ENCODE results near the gene GFOD1. TPM values are rescaled to one million over a fixed set of nuclear protein-coding genes. Genes with fewer than 3 reads are reported as not detected.

Gene GFOD1
- total and polyA plus RNA-seq, 4 donors, result 2.6 to 16.8 (median 5.0) TPM

DNA sequence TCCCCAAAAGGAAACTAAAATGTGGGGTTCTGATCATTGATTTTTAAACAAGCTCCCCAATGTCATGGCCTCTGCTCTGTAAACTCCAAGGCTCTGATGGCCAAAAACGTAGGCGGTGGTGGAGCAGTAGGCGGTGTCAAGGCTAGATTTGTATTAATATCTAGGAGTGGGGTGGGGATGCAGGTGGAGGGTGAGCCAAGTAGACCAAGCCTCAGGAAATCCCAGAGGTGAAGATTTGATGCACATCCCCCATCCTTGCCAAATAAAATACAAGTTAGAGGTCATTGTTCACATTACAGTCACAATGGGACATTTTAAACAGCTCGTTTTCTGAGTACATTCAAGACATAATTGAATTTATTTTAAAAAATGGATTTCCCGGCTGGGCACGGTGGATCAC is 128.1 kb downstream of the GFOD1 start:
- H3K4me3 ChIP-seq (ENCODE audit: low read depth in 1 of 3, low read length in 3 of 3), result no peak overlapping the region
- TF ChIP-seq, protein P1, sequence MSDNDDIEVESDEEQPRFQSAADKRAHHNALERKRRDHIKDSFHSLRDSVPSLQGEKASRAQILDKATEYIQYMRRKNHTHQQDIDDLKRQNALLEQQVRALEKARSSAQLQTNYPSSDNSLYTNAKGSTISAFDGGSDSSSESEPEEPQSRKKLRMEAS (IDR thresholded peaks at IDR 0.05), result no peak
- TF ChIP-seq GABPA (IDR thresholded peaks at IDR 0.05 in 1 of 2, conservative IDR thresholded peaks at IDR 0.05 in 1 of 2), result no peak
- TF ChIP-seq RAD21 (IDR thresholded peaks at IDR 0.05), result no peak
- no peak for TF ChIP-seq HNF4A (conservative IDR thresholded peaks at IDR 0.05)
- no peak for TF ChIP-seq JUND (IDR thresholded peaks at IDR 0.05)
- TF ChIP-seq EGR1 (IDR thresholded peaks at IDR 0.05; ENCODE audit: low read depth in 2 of 2), result no peak
- no peak for TF ChIP-seq SP1 (IDR thresholded peaks at IDR 0.05)
- no peaks in the 10 kb centered on the region for H3K9me3 ChIP-seq (ENCODE audit: control insufficient read depth in 4 of 4, low read length in 3 of 4)
- H3K27me3 ChIP-seq (ENCODE audit: control insufficient read depth in 4 of 4, insufficient read depth in 4 of 4, low read length in 3 of 4), result no peaks in the 10 kb centered on the region
- H3K27ac ChIP-seq (ENCODE audit: low read depth in 1 of 2, low read length in 2 of 2), result no peak overlapping the region
- peaks cover 0 to 10% (median 2%) of the 10 kb centered on the region in 4 donors for H3K36me3 ChIP-seq (ENCODE audit: control insufficient read depth in 4 of 4, insufficient read depth in 3 of 4, low read depth in 1 of 4, low read length in 3 of 4)
- H3K4me1 ChIP-seq (ENCODE audit: control insufficient read depth in 4 of 4, insufficient read depth in 4 of 4, low read length in 3 of 4), result peaks cover 0 to 3% (median under 1%) of the 10 kb centered on the region in 4 donors
- DNase-seq (ENCODE audit: low spot score), result no peak
- 95% methylated on average over 6 of the region's 6 CpGs for WGBS
- no peak overlapping the region for H3K9ac ChIP-seq (ENCODE audit: low read depth in 1 of 2, low read length in 2 of 2)

DNA sequence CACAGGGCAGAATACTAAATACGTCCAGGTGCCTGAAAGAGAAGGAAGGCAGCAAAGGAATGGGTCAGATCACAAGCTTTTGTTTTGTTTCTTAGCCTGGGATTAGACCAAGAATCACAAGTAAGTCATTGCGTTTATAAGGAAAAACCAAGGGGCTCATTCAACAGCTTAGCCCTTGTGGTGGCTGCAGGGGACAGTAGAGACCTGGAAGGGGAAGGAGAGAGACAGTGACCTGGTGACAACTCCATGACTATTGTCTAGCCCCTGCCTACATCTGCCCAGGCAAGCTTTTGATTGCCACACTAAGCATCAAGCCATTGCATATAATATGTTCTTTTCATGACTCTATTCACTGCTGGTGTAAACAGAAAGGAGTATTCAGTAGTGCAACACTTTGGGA is 128.9 kb downstream of the GFOD1 start:
- Histone ChIP-seq H3K9me3 (ENCODE audit: control insufficient read depth in 4 of 4, low read length in 3 of 4) (no peaks in the 10 kb centered on the region), H3K27ac (ENCODE audit: low read depth in 1 of 2, low read length in 2 of 2) (no peak overlapping the region), H3K4me3 (ENCODE audit: low read depth in 1 of 3, low read length in 3 of 3) (no peak overlapping the region), H3K9ac (ENCODE audit: low read depth in 1 of 2, low read length in 2 of 2) (no peak overlapping the region), H3K27me3 (ENCODE audit: control insufficient read depth in 4 of 4, insufficient read depth in 4 of 4, low read length in 3 of 4) (no peaks in the 10 kb centered on the region), H3K36me3 (ENCODE audit: control insufficient read depth in 4 of 4, insufficient read depth in 3 of 4, low read depth in 1 of 4, low read length in 3 of 4) (peaks cover 0 to 6% (median 0%) of the 10 kb centered on the region in 4 donors), H3K4me1 (ENCODE audit: control insufficient read depth in 4 of 4, insufficient read depth in 4 of 4, low read length in 3 of 4) (peaks cover 0 to 3% (median 0%) of the 10 kb centered on the region in 4 donors)
- no peak for DNase-seq (ENCODE audit: low spot score)
- 93% methylated on average over 2 of the region's 2 CpGs for WGBS
- no peak for TF ChIP-seq GABPA (IDR thresholded peaks at IDR 0.05 in 1 of 2, conservative IDR thresholded peaks at IDR 0.05 in 1 of 2)
- TF ChIP-seq HNF4A (conservative IDR thresholded peaks at IDR 0.05), result no peak
- TF ChIP-seq, protein P2, sequence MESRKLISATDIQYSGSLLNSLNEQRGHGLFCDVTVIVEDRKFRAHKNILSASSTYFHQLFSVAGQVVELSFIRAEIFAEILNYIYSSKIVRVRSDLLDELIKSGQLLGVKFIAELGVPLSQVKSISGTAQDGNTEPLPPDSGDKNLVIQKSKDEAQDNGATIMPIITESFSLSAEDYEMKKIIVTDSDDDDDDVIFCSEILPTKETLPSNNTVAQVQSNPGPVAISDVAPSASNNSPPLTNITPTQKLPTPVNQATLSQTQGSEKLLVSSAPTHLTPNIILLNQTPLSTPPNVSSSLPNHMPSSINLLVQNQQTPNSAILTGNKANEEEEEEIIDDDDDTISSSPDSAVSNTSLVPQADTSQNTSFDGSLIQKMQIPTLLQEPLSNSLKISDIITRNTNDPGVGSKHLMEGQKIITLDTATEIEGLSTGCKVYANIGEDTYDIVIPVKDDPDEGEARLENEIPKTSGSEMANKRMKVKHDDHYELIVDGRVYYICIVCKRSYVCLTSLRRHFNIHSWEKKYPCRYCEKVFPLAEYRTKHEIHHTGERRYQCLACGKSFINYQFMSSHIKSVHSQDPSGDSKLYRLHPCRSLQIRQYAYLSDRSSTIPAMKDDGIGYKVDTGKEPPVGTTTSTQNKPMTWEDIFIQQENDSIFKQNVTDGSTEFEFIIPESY (IDR thresholded peaks at IDR 0.05), result no peak
- no peak for TF ChIP-seq RAD21 (IDR thresholded peaks at IDR 0.05)
- TF ChIP-seq FOXA2 (IDR thresholded peaks at IDR 0.05), result no peak
- TF ChIP-seq EGR1 (IDR thresholded peaks at IDR 0.05; ENCODE audit: low read depth in 2 of 2), result no peak
- TF ChIP-seq, protein P3, sequence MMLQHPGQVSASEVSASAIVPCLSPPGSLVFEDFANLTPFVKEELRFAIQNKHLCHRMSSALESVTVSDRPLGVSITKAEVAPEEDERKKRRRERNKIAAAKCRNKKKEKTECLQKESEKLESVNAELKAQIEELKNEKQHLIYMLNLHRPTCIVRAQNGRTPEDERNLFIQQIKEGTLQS (IDR thresholded peaks at IDR 0.05), result no peak
- no peak for TF ChIP-seq RXRA (IDR thresholded peaks at IDR 0.05)
- no peak for TF ChIP-seq JUND (IDR thresholded peaks at IDR 0.05)
- TF ChIP-seq, protein P1 (IDR thresholded peaks at IDR 0.05), result no peak
- TF ChIP-seq SP1 (IDR thresholded peaks at IDR 0.05), result no peak
- TF ChIP-seq TAF1 (conservative IDR thresholded peaks at IDR 0.05), result no peak
- no peak for TF ChIP-seq NR2F2 (IDR thresholded peaks at IDR 0.05)
- TF ChIP-seq YY1 (IDR thresholded peaks at IDR 0.05), result no peak
- no peak for TF ChIP-seq HNF4G (IDR thresholded peaks at IDR 0.05)
- TF ChIP-seq, protein P4, sequence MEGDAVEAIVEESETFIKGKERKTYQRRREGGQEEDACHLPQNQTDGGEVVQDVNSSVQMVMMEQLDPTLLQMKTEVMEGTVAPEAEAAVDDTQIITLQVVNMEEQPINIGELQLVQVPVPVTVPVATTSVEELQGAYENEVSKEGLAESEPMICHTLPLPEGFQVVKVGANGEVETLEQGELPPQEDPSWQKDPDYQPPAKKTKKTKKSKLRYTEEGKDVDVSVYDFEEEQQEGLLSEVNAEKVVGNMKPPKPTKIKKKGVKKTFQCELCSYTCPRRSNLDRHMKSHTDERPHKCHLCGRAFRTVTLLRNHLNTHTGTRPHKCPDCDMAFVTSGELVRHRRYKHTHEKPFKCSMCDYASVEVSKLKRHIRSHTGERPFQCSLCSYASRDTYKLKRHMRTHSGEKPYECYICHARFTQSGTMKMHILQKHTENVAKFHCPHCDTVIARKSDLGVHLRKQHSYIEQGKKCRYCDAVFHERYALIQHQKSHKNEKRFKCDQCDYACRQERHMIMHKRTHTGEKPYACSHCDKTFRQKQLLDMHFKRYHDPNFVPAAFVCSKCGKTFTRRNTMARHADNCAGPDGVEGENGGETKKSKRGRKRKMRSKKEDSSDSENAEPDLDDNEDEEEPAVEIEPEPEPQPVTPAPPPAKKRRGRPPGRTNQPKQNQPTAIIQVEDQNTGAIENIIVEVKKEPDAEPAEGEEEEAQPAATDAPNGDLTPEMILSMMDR (IDR thresholded peaks at IDR 0.05; ENCODE audit: low read depth, low read length, missing input control), result no peak
- TF ChIP-seq, protein P5, sequence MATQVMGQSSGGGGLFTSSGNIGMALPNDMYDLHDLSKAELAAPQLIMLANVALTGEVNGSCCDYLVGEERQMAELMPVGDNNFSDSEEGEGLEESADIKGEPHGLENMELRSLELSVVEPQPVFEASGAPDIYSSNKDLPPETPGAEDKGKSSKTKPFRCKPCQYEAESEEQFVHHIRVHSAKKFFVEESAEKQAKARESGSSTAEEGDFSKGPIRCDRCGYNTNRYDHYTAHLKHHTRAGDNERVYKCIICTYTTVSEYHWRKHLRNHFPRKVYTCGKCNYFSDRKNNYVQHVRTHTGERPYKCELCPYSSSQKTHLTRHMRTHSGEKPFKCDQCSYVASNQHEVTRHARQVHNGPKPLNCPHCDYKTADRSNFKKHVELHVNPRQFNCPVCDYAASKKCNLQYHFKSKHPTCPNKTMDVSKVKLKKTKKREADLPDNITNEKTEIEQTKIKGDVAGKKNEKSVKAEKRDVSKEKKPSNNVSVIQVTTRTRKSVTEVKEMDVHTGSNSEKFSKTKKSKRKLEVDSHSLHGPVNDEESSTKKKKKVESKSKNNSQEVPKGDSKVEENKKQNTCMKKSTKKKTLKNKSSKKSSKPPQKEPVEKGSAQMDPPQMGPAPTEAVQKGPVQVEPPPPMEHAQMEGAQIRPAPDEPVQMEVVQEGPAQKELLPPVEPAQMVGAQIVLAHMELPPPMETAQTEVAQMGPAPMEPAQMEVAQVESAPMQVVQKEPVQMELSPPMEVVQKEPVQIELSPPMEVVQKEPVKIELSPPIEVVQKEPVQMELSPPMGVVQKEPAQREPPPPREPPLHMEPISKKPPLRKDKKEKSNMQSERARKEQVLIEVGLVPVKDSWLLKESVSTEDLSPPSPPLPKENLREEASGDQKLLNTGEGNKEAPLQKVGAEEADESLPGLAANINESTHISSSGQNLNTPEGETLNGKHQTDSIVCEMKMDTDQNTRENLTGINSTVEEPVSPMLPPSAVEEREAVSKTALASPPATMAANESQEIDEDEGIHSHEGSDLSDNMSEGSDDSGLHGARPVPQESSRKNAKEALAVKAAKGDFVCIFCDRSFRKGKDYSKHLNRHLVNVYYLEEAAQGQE (IDR thresholded peaks at IDR 0.05), result no peak
- TF ChIP-seq FOXA1 (IDR thresholded peaks at IDR 0.05), result no peak
